ENCODE measurements around the gene MFSD2A. TPM values are rescaled to one million over a fixed set of nuclear protein-coding genes. Genes with fewer than 3 reads are reported as not detected.

The MFSD2A gene
- total RNA-seq, 1 experiment from 2014 or later: 19.9 TPM

DNA sequence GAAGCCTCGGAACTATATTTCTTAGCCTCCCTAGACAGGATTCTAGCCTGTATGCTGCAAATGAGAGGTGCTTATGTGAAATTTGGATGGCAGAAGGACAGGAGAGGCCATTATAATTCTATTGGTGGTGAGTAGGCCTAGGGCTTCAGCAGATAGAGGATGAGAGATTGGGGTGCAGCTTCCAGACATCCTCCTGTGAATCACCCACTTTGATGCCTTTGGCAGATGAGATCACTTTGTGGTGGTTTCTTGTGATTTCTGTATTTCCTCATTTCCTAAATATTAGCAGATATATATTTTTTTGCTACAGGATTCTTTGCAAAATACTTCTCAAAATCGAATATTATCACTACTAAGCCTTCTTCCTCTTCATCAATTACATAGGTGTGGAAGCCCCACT, 37.3 kb downstream of the MFSD2A start:
- Histone ChIP-seq H3K23me2 (ENCODE audit: insufficient read length, low read depth, low read length, poor library complexity, severe bottlenecking) (no peaks in the 10 kb centered on the region), H3K79me2 (ENCODE audit: insufficient read depth, low read length) (no peaks in the 10 kb centered on the region), H3K4me2 (ENCODE audit: insufficient read depth, insufficient read length, low read length) (no peak overlapping the region), H3K23ac (ENCODE audit: insufficient read length, low read depth, low read length) (no peak overlapping the region), H3K14ac (ENCODE audit: insufficient read depth, low read length) (no peak overlapping the region), H4K8ac (replicated peaks; ENCODE audit: insufficient read length, low read depth, low read length) (no peak overlapping the region), H2BK15ac (ENCODE audit: low read depth, low read length) (no peak overlapping the region), H3K79me1 (ENCODE audit: insufficient read depth, low read depth, low read length, poor library complexity, severe bottlenecking) (no peaks in the 10 kb centered on the region), H3K27ac (ENCODE audit: insufficient read length, low read depth, low read length) (no peak overlapping the region), H2BK5ac (ENCODE audit: insufficient read length, low read length) (no peak overlapping the region), H3K56ac (ENCODE audit: insufficient read length, low read depth, low read length) (no peak overlapping the region), H2BK120ac (ENCODE audit: low read depth, low read length, poor library complexity, severe bottlenecking) (no peak overlapping the region), H3K9ac (ENCODE audit: extremely low read depth, insufficient read length, low read length) (no peak overlapping the region), H3K4me1 (ENCODE audit: insufficient read depth, low read length) (no peaks in the 10 kb centered on the region), H2BK20ac (ENCODE audit: low read depth, low read length, poor library complexity, severe bottlenecking) (no peak overlapping the region), H3K18ac (ENCODE audit: insufficient read length, low read depth, low read length) (no peak overlapping the region), H4K91ac (ENCODE audit: insufficient read length, low read depth, low read length) (no peak overlapping the region), H3K27me3 (ENCODE audit: insufficient read depth, low read length) (no peaks in the 10 kb centered on the region), H2BK12ac (ENCODE audit: insufficient read length, low read depth, low read length) (no peak overlapping the region), H3K4ac (ENCODE audit: low read depth, low read length) (no peak overlapping the region), H3T11ph (ENCODE audit: low read length) (no peak overlapping the region), H4K20me1 (ENCODE audit: control insufficient read depth, insufficient read depth, insufficient read length) (no peaks in the 10 kb centered on the region), H2AFZ (ENCODE audit: low read length) (no peak overlapping the region), H4K5ac (ENCODE audit: insufficient read length, low read depth, low read length) (no peak overlapping the region), H2AK5ac (ENCODE audit: insufficient read length, low read length) (no peak overlapping the region), H3K9me3 (ENCODE audit: control insufficient read depth, low read depth, low read length) (no peaks in the 10 kb centered on the region)
- Mint-ChIP-seq H3K9me3 (no peaks in the 10 kb centered on the region), H3K4me1 (peaks cover 6 to 8% of the 10 kb centered on the region in 2 experiments), H3K27ac (no peak overlapping the region), H3K36me3 (ENCODE audit: insufficient read depth in 1 of 3, low read depth in 3 of 3) (no peaks in the 10 kb centered on the region), H3K27me3 (ENCODE audit: low read depth) (no peaks in the 10 kb centered on the region), H3K4me3 (no peak overlapping the region)
- DNase-seq: no peak
- WGBS (ENCODE audit: extremely low coverage, insufficient read length, low lambda C conversion rate): no CpG with 5 or more reads among the region's 2 CpGs
- TF ChIP-seq, protein P1, sequence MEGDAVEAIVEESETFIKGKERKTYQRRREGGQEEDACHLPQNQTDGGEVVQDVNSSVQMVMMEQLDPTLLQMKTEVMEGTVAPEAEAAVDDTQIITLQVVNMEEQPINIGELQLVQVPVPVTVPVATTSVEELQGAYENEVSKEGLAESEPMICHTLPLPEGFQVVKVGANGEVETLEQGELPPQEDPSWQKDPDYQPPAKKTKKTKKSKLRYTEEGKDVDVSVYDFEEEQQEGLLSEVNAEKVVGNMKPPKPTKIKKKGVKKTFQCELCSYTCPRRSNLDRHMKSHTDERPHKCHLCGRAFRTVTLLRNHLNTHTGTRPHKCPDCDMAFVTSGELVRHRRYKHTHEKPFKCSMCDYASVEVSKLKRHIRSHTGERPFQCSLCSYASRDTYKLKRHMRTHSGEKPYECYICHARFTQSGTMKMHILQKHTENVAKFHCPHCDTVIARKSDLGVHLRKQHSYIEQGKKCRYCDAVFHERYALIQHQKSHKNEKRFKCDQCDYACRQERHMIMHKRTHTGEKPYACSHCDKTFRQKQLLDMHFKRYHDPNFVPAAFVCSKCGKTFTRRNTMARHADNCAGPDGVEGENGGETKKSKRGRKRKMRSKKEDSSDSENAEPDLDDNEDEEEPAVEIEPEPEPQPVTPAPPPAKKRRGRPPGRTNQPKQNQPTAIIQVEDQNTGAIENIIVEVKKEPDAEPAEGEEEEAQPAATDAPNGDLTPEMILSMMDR (conservative IDR thresholded peaks at IDR 0.05): no peak

Measured in H9 (cell line).